Brain microvascular endothelial cell (primary cell): ENCODE results near the gene LIMS1.
A peak's percentile ranks its signal among the peaks of the same experiment; 100 is the strongest.

Source experiments
- DNase-seq: peaks from one replicate; pipeline ENCODE4 v3.0.0-alpha.2; 2020
- H3K27ac ChIP-seq: fragments of 250-450 bp; sonication (Bioruptor Pico); 2 replicates; pipeline ENCODE4 v1.5.1; 2020; ENCODE audit warnings: mild to moderate bottlenecking, moderate library complexity
- H3K27me3 ChIP-seq: fragments of 250-450 bp; sonication (Bioruptor Pico); replicated peaks from 2 replicates; pipeline ENCODE4 v1.5.1; 2020; ENCODE audit warnings: mild to moderate bottlenecking
- H3K36me3 ChIP-seq: fragments of 250-450 bp; sonication (Bioruptor Pico); replicated peaks from 2 replicates; pipeline ENCODE4 v1.5.1; 2020; ENCODE audit warnings: mild to moderate bottlenecking
- H3K4me3 ChIP-seq: 2 replicates; pipeline ENCODE4 v1.5.1; 2011; ENCODE audit warnings: low read depth, mild to moderate bottlenecking, control low read depth, low read length, moderate library complexity
- in situ Hi-C: cut with HindIII; loops from 2 replicates; pipeline ENCODE4 v1.10.0; 2017; ENCODE audit warnings: low sequenced_read_pairs, low pct_ligation_motif_present
- TF ChIP-seq, protein P1 (sequence below): IDR thresholded peaks from 2 replicates; pipeline ENCODE4 v1.5.1; 2011; ENCODE audit warnings: low read depth, mild to moderate bottlenecking, moderate library complexity, low read length, control low read depth, inconsistent platforms; ENCODE audit errors: missing control alignments

Gene LIMS1

DNA sequence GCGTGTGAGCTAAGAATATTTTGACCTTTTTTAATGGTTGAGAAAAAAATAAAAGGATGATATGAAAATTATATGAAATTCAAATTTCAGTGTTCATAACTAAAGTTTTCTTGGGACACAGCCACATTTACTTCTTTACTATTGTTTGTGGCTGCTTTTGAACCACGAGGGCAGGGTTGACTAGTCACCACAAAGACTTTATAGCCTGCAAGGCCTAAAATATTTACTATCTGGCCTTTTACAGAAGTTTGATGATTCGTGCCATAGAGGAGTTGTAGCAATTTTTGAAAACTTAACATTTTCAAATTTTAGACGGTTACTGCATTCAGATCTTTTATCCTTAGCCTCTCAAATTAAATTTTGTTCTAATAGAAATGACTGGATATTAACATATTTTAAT lies 69.9 kb downstream of the LIMS1 start:
- H3K27ac ChIP-seq: peak overlapping the region; percentile 14
- no peak overlapping the region for H3K4me3 ChIP-seq
- TF ChIP-seq, protein P1, sequence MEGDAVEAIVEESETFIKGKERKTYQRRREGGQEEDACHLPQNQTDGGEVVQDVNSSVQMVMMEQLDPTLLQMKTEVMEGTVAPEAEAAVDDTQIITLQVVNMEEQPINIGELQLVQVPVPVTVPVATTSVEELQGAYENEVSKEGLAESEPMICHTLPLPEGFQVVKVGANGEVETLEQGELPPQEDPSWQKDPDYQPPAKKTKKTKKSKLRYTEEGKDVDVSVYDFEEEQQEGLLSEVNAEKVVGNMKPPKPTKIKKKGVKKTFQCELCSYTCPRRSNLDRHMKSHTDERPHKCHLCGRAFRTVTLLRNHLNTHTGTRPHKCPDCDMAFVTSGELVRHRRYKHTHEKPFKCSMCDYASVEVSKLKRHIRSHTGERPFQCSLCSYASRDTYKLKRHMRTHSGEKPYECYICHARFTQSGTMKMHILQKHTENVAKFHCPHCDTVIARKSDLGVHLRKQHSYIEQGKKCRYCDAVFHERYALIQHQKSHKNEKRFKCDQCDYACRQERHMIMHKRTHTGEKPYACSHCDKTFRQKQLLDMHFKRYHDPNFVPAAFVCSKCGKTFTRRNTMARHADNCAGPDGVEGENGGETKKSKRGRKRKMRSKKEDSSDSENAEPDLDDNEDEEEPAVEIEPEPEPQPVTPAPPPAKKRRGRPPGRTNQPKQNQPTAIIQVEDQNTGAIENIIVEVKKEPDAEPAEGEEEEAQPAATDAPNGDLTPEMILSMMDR: no peak
- no peaks in the 10 kb centered on the region for H3K27me3 ChIP-seq
- no peaks in the 10 kb centered on the region for H3K36me3 ChIP-seq
- peak; percentile 57 for DNase-seq
- in situ Hi-C loops: no loop called here

DNA sequence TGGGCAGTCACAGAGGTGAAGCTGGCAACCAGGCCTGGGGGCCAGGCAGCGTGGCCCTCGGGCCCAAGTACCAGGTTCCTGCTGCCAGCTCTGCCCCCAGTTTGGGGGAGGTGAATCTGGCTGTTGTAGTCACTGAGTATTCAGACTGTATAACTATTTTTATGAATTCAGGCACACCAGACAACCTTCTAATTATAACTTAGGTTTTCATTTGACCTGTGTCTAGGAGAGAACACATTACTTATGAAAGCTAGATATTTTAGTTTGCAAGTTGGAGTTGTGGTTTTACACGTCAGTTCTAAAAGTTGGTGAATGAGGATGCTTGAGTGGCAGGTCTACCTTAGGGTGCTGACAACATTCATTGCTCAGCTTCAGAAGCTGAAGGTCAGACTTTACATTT lies 71.7 kb downstream of the LIMS1 start:
- TF ChIP-seq, protein P1: no peak
- in situ Hi-C loops: no loop called here
- no peak for DNase-seq
- Histone ChIP-seq H3K4me3 (no peak overlapping the region), H3K36me3 (no peaks in the 10 kb centered on the region), H3K27ac (no peak overlapping the region), H3K27me3 (no peaks in the 10 kb centered on the region)

DNA sequence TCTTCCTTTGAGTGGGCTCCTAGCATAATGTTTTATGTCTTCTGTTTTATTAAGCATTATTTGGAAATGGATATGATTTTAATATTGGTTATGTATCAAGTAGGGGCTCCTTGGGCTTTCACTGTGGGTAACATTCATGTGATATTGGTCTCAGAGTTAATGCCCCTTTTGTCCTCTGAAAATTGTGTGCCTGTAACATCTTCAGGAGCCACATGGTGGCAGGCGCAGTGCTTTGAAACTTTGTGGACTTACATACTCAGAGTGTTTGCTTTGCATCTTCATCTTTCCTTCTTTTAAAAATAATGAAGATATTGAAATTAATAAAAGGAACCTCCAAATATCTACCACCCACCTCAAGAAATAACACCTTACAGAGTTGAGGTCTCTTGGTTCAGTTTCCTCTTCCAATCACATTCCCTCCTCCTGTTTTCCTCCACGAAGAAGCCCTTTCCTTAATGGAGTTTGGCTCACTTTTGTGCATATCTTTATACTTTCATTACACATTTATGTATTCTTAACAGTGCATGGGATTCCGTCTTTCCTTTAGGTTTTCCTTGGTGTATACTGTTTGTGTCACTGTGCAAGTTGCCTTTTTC lies 73.5 kb downstream of the LIMS1 start:
- TF ChIP-seq, protein P1: peak; percentile 80
- H3K27ac ChIP-seq: no peak overlapping the region
- no peak for DNase-seq
- no peaks in the 10 kb centered on the region for H3K27me3 ChIP-seq
- H3K4me3 ChIP-seq: no peak overlapping the region
- H3K36me3 ChIP-seq: no peaks in the 10 kb centered on the region
- in situ Hi-C loops: no loop called here

DNA sequence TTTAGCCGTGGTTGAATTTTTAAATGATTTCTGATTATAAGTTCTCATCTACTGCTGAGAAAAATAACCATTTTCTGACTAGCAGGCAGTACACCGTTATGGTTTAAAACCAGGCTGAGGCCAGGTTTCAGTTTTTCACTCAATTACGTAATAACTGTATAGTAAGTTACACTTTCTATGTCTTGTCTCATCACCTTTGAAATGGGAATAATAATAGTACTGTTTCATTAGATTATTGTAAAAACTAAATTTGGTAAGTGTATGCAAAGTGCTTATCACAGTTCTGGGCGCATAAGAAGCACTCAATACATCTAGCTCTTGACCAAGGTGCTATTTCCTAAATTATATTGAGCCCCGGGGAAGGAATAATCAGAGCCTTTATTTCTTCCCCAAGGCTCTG lies 76.8 kb downstream of the LIMS1 start:
- Histone ChIP-seq H3K36me3 (no peaks in the 10 kb centered on the region), H3K27me3 (no peaks in the 10 kb centered on the region), H3K4me3 (no peak overlapping the region), H3K27ac (no peak overlapping the region)
- TF ChIP-seq, protein P1: no peak
- in situ Hi-C loops: no loop called here
- DNase-seq: no peak

DNA sequence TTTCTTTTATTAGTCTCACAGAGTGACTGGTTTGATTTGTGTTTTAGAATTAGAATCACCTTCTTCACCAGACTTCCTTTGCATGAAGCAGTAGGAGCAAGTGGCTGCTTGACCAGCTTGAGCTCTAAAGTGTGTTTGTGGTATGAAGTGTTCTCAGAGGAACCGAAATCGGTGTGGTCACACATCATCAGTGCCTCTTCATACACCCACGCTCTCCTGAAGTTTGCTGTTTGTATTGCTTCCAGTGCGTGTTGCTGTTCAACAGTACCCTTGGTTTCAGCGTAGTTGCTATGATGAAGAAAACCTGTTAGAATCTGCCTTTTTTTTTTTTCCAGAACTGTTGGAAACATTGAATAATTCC lies 77.9 kb downstream of the LIMS1 start:
- no peak for DNase-seq
- Histone ChIP-seq H3K27ac (no peak overlapping the region), H3K36me3 (no peaks in the 10 kb centered on the region), H3K4me3 (no peak overlapping the region), H3K27me3 (no peaks in the 10 kb centered on the region)
- in situ Hi-C loops: no loop called here
- TF ChIP-seq, protein P1: no peak

DNA sequence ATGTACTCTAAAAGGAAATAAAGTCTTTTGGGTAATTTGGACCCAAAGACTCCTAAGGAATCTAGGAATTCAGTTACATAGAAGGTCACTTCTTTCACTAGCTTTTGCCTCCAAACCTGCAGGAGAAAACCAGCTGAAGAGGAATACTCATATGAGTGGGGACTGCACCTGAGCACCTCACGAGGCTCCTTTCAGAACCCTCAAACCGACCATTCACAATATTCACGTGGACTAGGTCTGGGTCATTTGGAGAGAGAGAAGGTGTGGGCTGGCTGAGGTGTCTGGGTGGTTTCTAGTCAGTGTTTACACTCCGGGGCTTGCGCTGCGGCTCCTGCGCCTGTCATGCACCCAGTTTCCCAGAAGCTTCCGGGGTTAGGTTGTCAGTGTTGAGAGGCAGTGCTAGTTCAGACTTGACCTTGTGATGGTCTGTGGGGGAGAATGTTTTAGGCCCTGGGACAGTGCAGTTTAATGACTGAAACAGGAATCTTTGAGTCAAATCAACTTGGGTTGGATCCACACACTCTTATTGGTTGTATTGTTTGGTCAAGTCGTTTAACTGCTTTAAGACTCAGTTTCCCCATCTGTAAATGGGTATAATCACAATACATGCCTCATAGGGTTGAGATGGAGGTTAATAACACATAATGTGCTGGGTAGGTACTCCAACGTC lies 78.4 kb downstream of the LIMS1 start:
- Histone ChIP-seq H3K27me3 (no peaks in the 10 kb centered on the region), H3K36me3 (no peaks in the 10 kb centered on the region), H3K27ac (no peak overlapping the region), H3K4me3 (no peak overlapping the region)
- TF ChIP-seq, protein P1: no peak
- no peak for DNase-seq
- in situ Hi-C loops: no loop called here
